Liver (tissue), 9 donors: ENCODE data around the gene BSN. TPM values are rescaled to one million over a fixed set of nuclear protein-coding genes. Genes with fewer than 3 reads are reported as not detected.

ENCODE experiments used
- DNase-seq: peaks from one replicate; pipeline ENCODE4 v3.0.0-alpha.2; 2017; ENCODE audit warnings: low spot score
- H3K27ac ChIP-seq, 2 donors: one replicate each; pipeline ENCODE4 v1.7.0; 2013; ENCODE audit warnings: inconsistent platforms in 2 of 2, low read length in 2 of 2, control low read depth in 1 of 2, low read depth in 1 of 2, mild to moderate bottlenecking in 1 of 2
- H3K27me3 ChIP-seq, 4 donors: one replicate each; pipeline versions ENCODE4 v1.6.1 to v1.7.0; 2013; ENCODE audit warnings: low read length in 3 of 4, inconsistent platforms in 1 of 4, mild to moderate bottlenecking in 1 of 4, moderate library complexity in 1 of 4; ENCODE audit not compliant: control insufficient read depth in 4 of 4, insufficient read depth in 4 of 4
- H3K36me3 ChIP-seq, 4 donors: one replicate each; pipeline versions ENCODE4 v1.6.1 to v1.7.0; 2013; ENCODE audit warnings: low read length in 3 of 4, mild to moderate bottlenecking in 3 of 4, low read depth in 1 of 4, moderate library complexity in 1 of 4; ENCODE audit not compliant: control insufficient read depth in 4 of 4, insufficient read depth in 3 of 4
- H3K4me1 ChIP-seq, 4 donors: one replicate each; pipeline versions ENCODE4 v1.6.1 to v1.7.0; 2013; ENCODE audit warnings: low read length in 3 of 4, mild to moderate bottlenecking in 3 of 4, moderate library complexity in 1 of 4; ENCODE audit not compliant: control insufficient read depth in 4 of 4, insufficient read depth in 4 of 4
- H3K4me3 ChIP-seq, 3 donors: one replicate each; pipeline versions ENCODE4 v1.6.1 to v1.7.0; 2013; ENCODE audit warnings: low read length in 3 of 3, control low read depth in 1 of 3, low read depth in 1 of 3, mild to moderate bottlenecking in 1 of 3
- H3K9ac ChIP-seq, 2 donors: one replicate each; pipeline ENCODE4 v1.7.0; 2013; ENCODE audit warnings: low read length in 2 of 2, mild to moderate bottlenecking in 2 of 2, moderate library complexity in 2 of 2, control low read depth in 1 of 2, low read depth in 1 of 2
- H3K9me3 ChIP-seq, 4 donors: one replicate each; pipeline versions ENCODE4 v1.6.1 to v1.7.0; 2013; ENCODE audit warnings: low read length in 3 of 4; ENCODE audit not compliant: control insufficient read depth in 4 of 4
- ATF3 ChIP-seq: IDR thresholded peaks from 2 replicates; pipeline ENCODE4 v1.6.1; 2016; ENCODE audit warnings: antibody characterized with exemption
- EGR1 ChIP-seq, 2 donors: IDR thresholded peaks; 2 replicates each; pipeline ENCODE4 v1.6.1; 2016 to 2018; ENCODE audit warnings: antibody characterized with exemption in 2 of 2, low read depth in 2 of 2
- FOXA1 ChIP-seq: IDR thresholded peaks from 2 replicates; pipeline ENCODE4 v1.6.1; 2016; ENCODE audit warnings: antibody characterized with exemption
- FOXA2 ChIP-seq: IDR thresholded peaks from 2 replicates; pipeline ENCODE4 v1.6.1; 2016; ENCODE audit warnings: antibody characterized with exemption
- GABPA ChIP-seq, 2 donors: IDR thresholded peaks in 1 of 2; conservative IDR thresholded peaks in 1 of 2; 2 replicates each; pipeline ENCODE4 v1.6.1; 2016; ENCODE audit warnings: antibody characterized with exemption in 2 of 2, mild to moderate bottlenecking in 1 of 2, moderate library complexity in 1 of 2
- HNF4A ChIP-seq, 2 donors: conservative IDR thresholded peaks; 2 replicates each; pipeline ENCODE4 v1.6.1; 2016; ENCODE audit warnings: antibody characterized with exemption in 2 of 2, mild to moderate bottlenecking in 2 of 2
- HNF4G ChIP-seq: IDR thresholded peaks from 2 replicates; pipeline ENCODE4 v1.6.1; 2016; ENCODE audit warnings: antibody characterized with exemption
- JUND ChIP-seq, 2 donors: IDR thresholded peaks; 2 replicates each; pipeline ENCODE4 v1.6.1; 2016; ENCODE audit warnings: antibody characterized with exemption in 2 of 2
- NR2F2 ChIP-seq: IDR thresholded peaks from 2 replicates; pipeline ENCODE4 v1.6.1; 2016; ENCODE audit warnings: antibody characterized with exemption
- RAD21 ChIP-seq, 2 donors: IDR thresholded peaks; 2 replicates each; pipeline ENCODE4 v1.6.1; 2016; ENCODE audit warnings: antibody characterized with exemption in 2 of 2, mild to moderate bottlenecking in 2 of 2
- REST ChIP-seq: IDR thresholded peaks from 2 replicates; pipeline ENCODE4 v1.6.1; 2016; ENCODE audit warnings: antibody characterized with exemption, mild to moderate bottlenecking
- RXRA ChIP-seq, 2 donors: IDR thresholded peaks; 2 replicates each; pipeline ENCODE4 v1.6.1; 2017 to 2018; ENCODE audit warnings: antibody characterized with exemption in 2 of 2, mild to moderate bottlenecking in 1 of 2
- SP1 ChIP-seq: IDR thresholded peaks from 2 replicates; pipeline ENCODE4 v1.6.1; 2018; ENCODE audit warnings: antibody characterized with exemption, mild to moderate bottlenecking
- TAF1 ChIP-seq: conservative IDR thresholded peaks from 2 replicates; pipeline ENCODE4 v1.6.1; 2016; ENCODE audit warnings: antibody characterized with exemption, mild to moderate bottlenecking
- YY1 ChIP-seq: IDR thresholded peaks from 2 replicates; pipeline ENCODE4 v1.6.1; 2016; ENCODE audit warnings: antibody characterized with exemption, mild to moderate bottlenecking
- ZBTB33 ChIP-seq: IDR thresholded peaks from 2 replicates; pipeline ENCODE4 v1.6.1; 2016; ENCODE audit warnings: antibody characterized with exemption
- WGBS: extraction: QIAGEN DNeasy Blood & Tissue Kit; methylation state at CpG from one replicate; pipeline ENCODE4 v1.1.7; 2013; 5-methylcytosine and 5-hydroxymethylcytosine counted together
- polyA plus RNA-seq, 2 donors: library from polyadenylated mRNA; stranded (reverse) in 1 of 2; unstranded in 1 of 2; fragments of 200-250 nt in 1 of 2; fragments of >200 nt in 1 of 2; fragmentation: Nextera tagmentation in 1 of 2; extraction: Ambion mirVana in 1 of 2; gene quantifications; one replicate each; pipeline versions ENCODE4 v1.2.1 to v1.2.3, GENCODE V29; 2013 to 2015
- total RNA-seq, 2 donors: library from RNA; depleted of rRNA; stranded (reverse); fragments of >200 nt; gene quantifications; one replicate each; pipeline ENCODE4 v1.2.3, GENCODE V29; 2014
- TF ChIP-seq, protein P1 (sequence below): fragments of 150-350 bp; IDR thresholded peaks from 2 replicates; pipeline ENCODE4 v1.5.1; 2017; ENCODE audit warnings: improper control_type of control experiment, low read depth, low read length; ENCODE audit not compliant: missing input control
- TF ChIP-seq, protein P2 (sequence below): IDR thresholded peaks from 2 replicates; pipeline ENCODE4 v1.6.1; 2016; ENCODE audit warnings: antibody characterized with exemption
- donor health status: healthy.
- donor health status: healthy.
- donor health status: healthy.
- donor health status: healthy.
- donor health status: healthy.

The BSN gene
- total and polyA plus RNA-seq, 4 donors: 0.32 to 0.67 (median 0.40) TPM

GRCh38 chr3:49626796-49627195 lies 72.5 kb downstream of the BSN start:
- Histone ChIP-seq H3K4me1 (no peaks in the 10 kb centered on the region), H3K36me3 (peaks cover 0 to 4% (median 0%) of the 10 kb centered on the region in 4 donors), H3K27me3 (no peaks in the 10 kb centered on the region), H3K9me3 (no peaks in the 10 kb centered on the region), H3K27ac (no peak overlapping the region), H3K4me3 (no peak overlapping the region), H3K9ac (no peak overlapping the region)
- no peak for DNase-seq
- TF ChIP-seq JUND (IDR thresholded peaks at IDR 0.05) (no peak), ZBTB33 (no peak), FOXA1 (no peak), SP1 (no peak), RAD21 (IDR thresholded peaks at IDR 0.05) (no peak), FOXA2 (no peak), REST (no peak), NR2F2 (no peak), ATF3 (no peak), YY1 (no peak), EGR1 (IDR thresholded peaks at IDR 0.05; ENCODE audit: low read depth in 2 of 2) (no peak), GABPA (IDR thresholded peaks at IDR 0.05 in 1 of 2, conservative IDR thresholded peaks at IDR 0.05 in 1 of 2) (no peak), TAF1 (no peak), HNF4A (conservative IDR thresholded peaks at IDR 0.05) (no peak), HNF4G (no peak), RXRA (IDR thresholded peaks at IDR 0.05) (no peak)
- TF ChIP-seq, protein P1, sequence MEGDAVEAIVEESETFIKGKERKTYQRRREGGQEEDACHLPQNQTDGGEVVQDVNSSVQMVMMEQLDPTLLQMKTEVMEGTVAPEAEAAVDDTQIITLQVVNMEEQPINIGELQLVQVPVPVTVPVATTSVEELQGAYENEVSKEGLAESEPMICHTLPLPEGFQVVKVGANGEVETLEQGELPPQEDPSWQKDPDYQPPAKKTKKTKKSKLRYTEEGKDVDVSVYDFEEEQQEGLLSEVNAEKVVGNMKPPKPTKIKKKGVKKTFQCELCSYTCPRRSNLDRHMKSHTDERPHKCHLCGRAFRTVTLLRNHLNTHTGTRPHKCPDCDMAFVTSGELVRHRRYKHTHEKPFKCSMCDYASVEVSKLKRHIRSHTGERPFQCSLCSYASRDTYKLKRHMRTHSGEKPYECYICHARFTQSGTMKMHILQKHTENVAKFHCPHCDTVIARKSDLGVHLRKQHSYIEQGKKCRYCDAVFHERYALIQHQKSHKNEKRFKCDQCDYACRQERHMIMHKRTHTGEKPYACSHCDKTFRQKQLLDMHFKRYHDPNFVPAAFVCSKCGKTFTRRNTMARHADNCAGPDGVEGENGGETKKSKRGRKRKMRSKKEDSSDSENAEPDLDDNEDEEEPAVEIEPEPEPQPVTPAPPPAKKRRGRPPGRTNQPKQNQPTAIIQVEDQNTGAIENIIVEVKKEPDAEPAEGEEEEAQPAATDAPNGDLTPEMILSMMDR: no peak
- TF ChIP-seq, protein P2, sequence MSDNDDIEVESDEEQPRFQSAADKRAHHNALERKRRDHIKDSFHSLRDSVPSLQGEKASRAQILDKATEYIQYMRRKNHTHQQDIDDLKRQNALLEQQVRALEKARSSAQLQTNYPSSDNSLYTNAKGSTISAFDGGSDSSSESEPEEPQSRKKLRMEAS: no peak
- WGBS: 100% methylated on average over 1 of the region's 1 CpG
